NCI-H774 (cell line): ENCODE measurements around the gene MAP4K1.
"Not testable (repeated sequence)": the region's sequence is repeated elsewhere in the genome, so short reads cannot be mapped to it uniquely, and the experiment has no call there.

Experiments used
- DNase-seq: peaks from one replicate; lab custom pipeline; 2025; lab: John Stamatoyannopoulos, UW

MAP4K1 gene

GRCh38 chr19:38650911-38651584 lies 33.3 kb upstream of the MAP4K1 start:
- DNase-seq: no peak

- DNase-seq: no peak
Measured at GRCh38 chr19:38650172-38650775, 32.5 kb upstream of the MAP4K1 start.

GRCh38 chr19:38649305-38650171 lies 31.8 kb upstream of the MAP4K1 start:
- DNase-seq: no peak

GRCh38 chr19:38648769-38649304 lies 31.1 kb upstream of the MAP4K1 start:
- no peak for DNase-seq

- DNase-seq: no peak
Measured at GRCh38 chr19:38647966-38648768, 30.4 kb upstream of the MAP4K1 start.

GRCh38 chr19:38647368-38647965 lies 29.7 kb upstream of the MAP4K1 start, which contains the start of gene ACTN4:
TSS of gene ACTN4 (plus strand) at chr19:38647649. CDS start at chr19:38647746, 97 bp downstream.
- peak; percentile 97 for DNase-seq

- no peak for DNase-seq
Measured at GRCh38 chr19:38644719-38645118, 27.0 kb upstream of the MAP4K1 start.

- DNase-seq: no peak
Measured at GRCh38 chr19:38642176-38642575, 24.4 kb upstream of the MAP4K1 start.

- no peak for DNase-seq
Measured at GRCh38 chr19:38640368-38640767, 22.6 kb upstream of the MAP4K1 start.

- no peak for DNase-seq
Measured at GRCh38 chr19:38639679-38640078, 21.9 kb upstream of the MAP4K1 start.

- no peak for DNase-seq
Measured at GRCh38 chr19:38638461-38638860, 20.7 kb upstream of the MAP4K1 start.

- DNase-seq: no peak
Measured at GRCh38 chr19:38635483-38636399, 18.0 kb upstream of the MAP4K1 start.

GRCh38 chr19:38634757-38635482 lies 17.2 kb upstream of the MAP4K1 start:
- peak; percentile 22 for DNase-seq

GRCh38 chr19:38632476-38633213 lies 14.9 kb upstream of the MAP4K1 start:
- DNase-seq: no peak

- not testable (repeated sequence) for DNase-seq
Measured at GRCh38 chr19:38631811-38632475, 14.2 kb upstream of the MAP4K1 start.

- not testable (repeated sequence) for DNase-seq
Measured at GRCh38 chr19:38631301-38631700, 13.5 kb upstream of the MAP4K1 start.

- DNase-seq: no peak
Measured at GRCh38 chr19:38629568-38629967, 11.8 kb upstream of the MAP4K1 start.

- no peak for DNase-seq
Measured at GRCh38 chr19:38626401-38626800, 8.6 kb upstream of the MAP4K1 start.
